K562 (cell line): ENCODE measurements around the gene TIMM10. TPM values are rescaled to one million over a fixed set of nuclear protein-coding genes. Genes with fewer than 3 reads are reported as not detected.
A peak's percentile ranks its signal among the peaks of the same experiment; 100 is the strongest.

ENCODE experiments used
- ATAC-seq: fragments of 200-7000 bp; cut with Tn5 transposase; 3 replicates; pipeline ENCODE4 v1.9.1; 2020; ENCODE audit warnings: moderate library complexity
- BruUV-seq: library from RNA; stranded (reverse); fragments of 400-500 nt; replicated peaks from 2 replicates; lab custom pipeline; 2021; lab: Mats Ljungman, UMichigan
- CTCF ChIA-PET: fragments of 300-600 bp; formaldehyde crosslinking; extraction: SDS; loops from one replicate; lab custom pipeline; 2021; ENCODE audit warnings: low intra/inter-chr PET ratio; lab: Yijun Ruan, JAX
- POLR2A ChIA-PET: fragments of 300-600, 350-650 bp; sonication (Branson Sonifier 250); formaldehyde crosslinking; extraction: SDS; loops from one replicate; lab custom pipeline; 2021; ENCODE audit warnings: antibody characterized with exemption, inconsistent platforms; lab: Yijun Ruan, JAX
- DNase-seq, 4 experiments: peaks; one replicate each; pipeline versions ENCODE4 v3.0.0 to v3.0.0-alpha.2; 2011 to 2018; ENCODE audit warnings: low spot score in 3 of 4, mixed read lengths in 3 of 4; ENCODE audit errors: extremely low read depth in 1 of 4
- FAIRE-seq: peaks from 2 replicates; lab custom pipeline; 2011; peaks lifted over from hg19 to GRCh38; lab: Jason Lieb, UNC
- H2AFZ ChIP-seq: 2 replicates; pipeline ENCODE4 v1.6.0; 2011; ENCODE audit warnings: low read depth, low read length, control low read depth, inconsistent platforms
- H3K27ac ChIP-seq: fragments of 200-600 bp; 3 replicates; pipeline ENCODE4 v1.8.0; 2011; ENCODE audit warnings: low read depth, mild to moderate bottlenecking, control low read depth, inconsistent platforms, low read length, moderate library complexity, mixed read lengths; ENCODE audit errors: extremely low read depth
- H3K27me3 ChIP-seq, 2 experiments: fragments of 300-600 bp in 1 of 2; 2 replicates in 1 of 2; 3 replicates in 1 of 2; pipeline versions ENCODE4 v1.6.0 to v1.8.0; 2011; ENCODE audit warnings: inconsistent platforms in 2 of 2, low read length in 2 of 2, mild to moderate bottlenecking in 1 of 2, mixed read lengths in 1 of 2, moderate library complexity in 1 of 2; ENCODE audit not compliant: control insufficient read depth in 2 of 2, insufficient read depth in 2 of 2
- H3K36me3 ChIP-seq: fragments of 300-600 bp; 3 replicates; pipeline ENCODE4 v1.8.0; 2011; ENCODE audit warnings: mild to moderate bottlenecking, low read length, inconsistent platforms; ENCODE audit not compliant: control insufficient read depth, insufficient read depth
- H3K4me1 ChIP-seq, 2 experiments: fragments of 200-600 bp in 1 of 2; replicated peaks in 1 of 2; 2 replicates in 1 of 2; 3 replicates in 1 of 2; pipeline versions ENCODE4 v1.5.1 to v1.8.0; 2011; ENCODE audit warnings: inconsistent platforms in 2 of 2, low read length in 2 of 2, mild to moderate bottlenecking in 1 of 2, mixed read lengths in 1 of 2, moderate library complexity in 1 of 2; ENCODE audit not compliant: control insufficient read depth in 2 of 2, insufficient read depth in 2 of 2
- H3K4me2 ChIP-seq: 2 replicates; pipeline ENCODE4 v1.6.1; 2011; ENCODE audit warnings: low read length, control low read depth, inconsistent platforms, mixed read lengths; ENCODE audit not compliant: insufficient read depth
- H3K4me3 ChIP-seq: fragments of 200-600 bp; sonication (generic), shearing (Covaris generic); 2 replicates; pipeline ENCODE4 v1.5.1; 2016; ENCODE audit warnings: control low read depth, inconsistent platforms
- H3K79me2 ChIP-seq: fragments of 200-600 bp; 3 replicates; pipeline ENCODE4 v1.8.0; 2011; ENCODE audit warnings: low read length, inconsistent platforms; ENCODE audit not compliant: control insufficient read depth, insufficient read depth
- H3K9ac ChIP-seq, 2 experiments: 2 replicates each; pipeline versions ENCODE4 v1.6.0 to v1.6.1; 2011; ENCODE audit warnings: low read depth in 2 of 2, low read length in 2 of 2, control low read depth in 1 of 2, inconsistent platforms in 1 of 2, mild to moderate bottlenecking in 1 of 2, mixed read lengths in 1 of 2; ENCODE audit not compliant: insufficient read depth in 1 of 2
- H3K9me1 ChIP-seq: one replicate; pipeline ENCODE4 v1.6.0; 2011; ENCODE audit warnings: inconsistent platforms, mild to moderate bottlenecking, low read length, moderate library complexity; ENCODE audit not compliant: control insufficient read depth, insufficient read depth
- H3K9me3 ChIP-seq: replicated peaks from 2 replicates; pipeline ENCODE4 v1.5.1; 2011; ENCODE audit warnings: low read depth, low read length, inconsistent platforms; ENCODE audit not compliant: control insufficient read depth, insufficient read depth
- H4K20me1 ChIP-seq: replicated peaks from 2 replicates; pipeline ENCODE4 v1.6.1; 2011; ENCODE audit warnings: low read length, inconsistent platforms, mixed read lengths; ENCODE audit not compliant: control insufficient read depth, insufficient read depth
- KDM5B ChIP-seq: fragments of 200-600 bp; sonication (generic); IDR thresholded peaks from 2 replicates; pipeline ENCODE4 v1.6.1; 2012; ENCODE audit warnings: low read depth, mild to moderate bottlenecking, moderate library complexity, low read length, control low read depth, inconsistent platforms; ENCODE audit not compliant: insufficient replicate concordance
- NRF1 ChIP-seq, 2 experiments: fragments of 450-650 bp; IDR thresholded peaks in 1 of 2; conservative IDR thresholded peaks in 1 of 2; 2 replicates each; pipeline ENCODE4 v1.6.1; 2014; ENCODE audit warnings: mild to moderate bottlenecking in 2 of 2
- TAF15 ChIP-seq: fragments of 200-400 bp; formaldehyde crosslinking; IDR thresholded peaks from 2 replicates; pipeline ENCODE4 v1.6.1; 2017; ENCODE audit warnings: mild to moderate bottlenecking, low read depth, low read length, moderate library complexity
- ZNF143 ChIP-seq: sonication (generic); formaldehyde crosslinking; IDR thresholded peaks from 2 replicates; pipeline ENCODE4 v1.9.0; 2022; ENCODE audit warnings: mild to moderate bottlenecking, missing genetic modification reagents
- WGBS: fragments of 100-300 bp; shearing (Covaris generic); methylation state at CpG from one replicate; pipeline ENCODE4 v1.1.6; 2016; ENCODE audit warnings: low coverage, mixed read lengths; ENCODE audit not compliant: insufficient coverage; ENCODE audit errors: missing lambda C conversion rate; 5-methylcytosine and 5-hydroxymethylcytosine counted together
- in situ Hi-C: fragments of 300-500 bp; cut with MboI; formaldehyde crosslinking; loops from 4 replicates; pipeline ENCODE4 v1.15.0; 2018; ENCODE audit warnings: inconsistent platforms, mixed read lengths
- intact Hi-C: fragments of 100-400 bp; cut with micrococcal nuclease; formaldehyde crosslinking; loops from 2 replicates; pipeline ENCODE4 v1.14.2; 2022
- polyA plus RNA-seq, 8 experiments: library from polyadenylated mRNA; depleted of rRNA in 4 of 8; stranded (reverse) in 5 of 8; unstranded in 3 of 8; fragments of >200 nt; fragmentation: Nextera tagmentation in 2 of 8; fragmentation: Illumina TruSeq in 1 of 8; extraction: Ambion mirVana in 2 of 8; extraction: Trizol in 1 of 8; gene quantifications; 2 replicates each; pipeline versions ENCODE4 v1.2.1 to v1.2.3, GENCODE V29; 2011 to 2014; ENCODE audit warnings: inconsistent platforms in 1 of 8, missing spikeins in 1 of 8
- total RNA-seq, 7 experiments: library from RNA; depleted of rRNA in 6 of 7; stranded (reverse); fragments of >200 nt in 6 of 7; fragmentation: Illumina TruSeq in 2 of 7; extraction: Trizol in 2 of 7; gene quantifications; 2 replicates each; pipeline versions ENCODE4 v1.2.1 to v1.2.3, GENCODE V29; 2011 to 2021; ENCODE audit warnings: low replicate concordance in 1 of 7
- TF ChIP-seq, protein P1 (sequence below): sonication (generic); formaldehyde crosslinking; IDR thresholded peaks from 2 replicates; pipeline ENCODE4 v1.8.0; 2022; ENCODE audit warnings: missing genetic modification reagents, mild to moderate bottlenecking, moderate library complexity, borderline replicate concordance
- TF ChIP-seq, protein P2 (sequence below): sonication (generic); formaldehyde crosslinking; IDR thresholded peaks from 2 replicates; pipeline ENCODE4 v1.8.1; 2023; ENCODE audit warnings: mild to moderate bottlenecking, missing genetic modification reagents
- TF ChIP-seq, protein P3 (sequence below): fragments of 450-650 bp; IDR thresholded peaks from 2 replicates; pipeline ENCODE4 v1.6.1; 2014; ENCODE audit warnings: low read depth, mild to moderate bottlenecking, moderate library complexity, borderline replicate concordance

TIMM10 gene
- total and polyA plus RNA-seq, 9 of the 15 experiments (the other 6 are each of a cell fraction or from before 2014, with no cell fraction given): 109 to 553 (median 172) TPM

DNA sequence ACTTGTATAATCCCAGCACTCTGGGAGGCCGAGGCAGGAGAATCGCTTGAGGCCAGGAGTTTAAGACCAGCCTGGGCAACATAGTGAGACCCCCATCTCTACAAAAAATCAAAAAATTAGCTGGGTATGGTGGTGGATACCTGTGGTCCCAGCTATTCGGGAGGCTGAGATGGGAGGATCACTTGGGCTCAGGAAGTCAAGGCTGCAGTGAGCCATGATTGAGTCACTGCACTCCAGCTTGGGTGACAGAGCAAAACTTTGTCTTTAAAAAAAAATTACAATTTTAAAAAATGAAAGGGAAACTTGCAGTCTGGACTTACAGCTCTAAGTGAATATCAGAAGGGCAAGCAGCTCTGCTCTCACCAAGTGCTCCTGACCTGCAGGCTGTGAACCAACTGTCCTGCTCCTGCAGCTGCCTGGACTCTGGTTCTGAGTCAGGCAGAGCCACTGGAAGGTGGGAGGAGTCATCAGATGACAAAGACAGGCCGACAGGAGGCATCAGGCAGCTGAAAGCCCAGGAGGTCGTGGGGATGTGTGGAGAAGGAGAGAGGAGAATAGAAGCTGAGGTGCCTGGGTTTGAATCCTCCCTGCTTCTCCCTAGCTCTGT is 16.4 kb upstream of the TIMM10 start (continued):
- TF ChIP-seq, protein P1, sequence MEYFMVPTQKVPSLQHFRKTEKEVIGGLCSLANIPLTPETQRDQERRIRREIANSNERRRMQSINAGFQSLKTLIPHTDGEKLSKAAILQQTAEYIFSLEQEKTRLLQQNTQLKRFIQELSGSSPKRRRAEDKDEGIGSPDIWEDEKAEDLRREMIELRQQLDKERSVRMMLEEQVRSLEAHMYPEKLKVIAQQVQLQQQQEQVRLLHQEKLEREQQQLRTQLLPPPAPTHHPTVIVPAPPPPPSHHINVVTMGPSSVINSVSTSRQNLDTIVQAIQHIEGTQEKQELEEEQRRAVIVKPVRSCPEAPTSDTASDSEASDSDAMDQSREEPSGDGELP (CRISPR knock-in tag): peak; percentile 25; the same call in 1 of the 2 replicates
- TF ChIP-seq NRF1 (conservative IDR thresholded peaks at IDR 0.05 in 1 of 2, IDR thresholded peaks at IDR 0.05 in 1 of 2): 0 out of 4 replicates have a peak, but pooled peaks of 1 of the 2 experiments have one; percentile 10
- TF ChIP-seq, protein P2, sequence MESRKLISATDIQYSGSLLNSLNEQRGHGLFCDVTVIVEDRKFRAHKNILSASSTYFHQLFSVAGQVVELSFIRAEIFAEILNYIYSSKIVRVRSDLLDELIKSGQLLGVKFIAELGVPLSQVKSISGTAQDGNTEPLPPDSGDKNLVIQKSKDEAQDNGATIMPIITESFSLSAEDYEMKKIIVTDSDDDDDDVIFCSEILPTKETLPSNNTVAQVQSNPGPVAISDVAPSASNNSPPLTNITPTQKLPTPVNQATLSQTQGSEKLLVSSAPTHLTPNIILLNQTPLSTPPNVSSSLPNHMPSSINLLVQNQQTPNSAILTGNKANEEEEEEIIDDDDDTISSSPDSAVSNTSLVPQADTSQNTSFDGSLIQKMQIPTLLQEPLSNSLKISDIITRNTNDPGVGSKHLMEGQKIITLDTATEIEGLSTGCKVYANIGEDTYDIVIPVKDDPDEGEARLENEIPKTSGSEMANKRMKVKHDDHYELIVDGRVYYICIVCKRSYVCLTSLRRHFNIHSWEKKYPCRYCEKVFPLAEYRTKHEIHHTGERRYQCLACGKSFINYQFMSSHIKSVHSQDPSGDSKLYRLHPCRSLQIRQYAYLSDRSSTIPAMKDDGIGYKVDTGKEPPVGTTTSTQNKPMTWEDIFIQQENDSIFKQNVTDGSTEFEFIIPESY (CRISPR knock-in tag): no peak

DNA sequence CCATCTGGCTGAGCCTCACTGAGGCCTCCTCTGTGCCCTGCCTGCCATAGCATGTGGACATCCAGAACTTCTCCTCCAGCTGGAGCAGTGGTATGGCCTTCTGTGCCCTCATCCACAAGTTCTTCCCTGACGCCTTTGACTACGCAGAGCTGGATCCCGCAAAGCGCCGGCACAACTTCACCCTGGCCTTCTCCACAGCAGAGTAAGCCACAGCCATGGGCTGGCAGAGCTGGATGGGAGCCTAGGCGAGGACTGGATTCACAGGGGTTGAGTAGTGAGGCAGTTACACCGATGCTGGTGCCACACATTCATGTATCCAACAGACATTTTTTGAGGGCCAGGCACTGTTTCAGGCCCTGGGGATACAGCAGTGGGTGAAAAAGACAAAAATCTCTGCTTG is 15.9 kb upstream of the TIMM10 start:
- in situ Hi-C loops (no loop called here), intact Hi-C loops (no loop called here)
- Histone ChIP-seq H4K20me1 (no peaks in the 10 kb centered on the region), H3K27ac (no peak overlapping the region), H3K4me1 (peaks cover 6 to 9% of the 10 kb centered on the region in 2 experiments; a peak in 4 of 5 replicates), H3K4me2 (no peak overlapping the region), H3K27me3 (peaks cover 0 to 14% of the 10 kb centered on the region in 2 experiments; a peak in 2 of 5 replicates), H2AFZ (no peak overlapping the region), H3K36me3 (no peaks in the 10 kb centered on the region), H3K79me2 (no peaks in the 10 kb centered on the region), H3K4me3 (no peak overlapping the region), H3K9me1 (no peaks in the 10 kb centered on the region), H3K9me3 (no peaks in the 10 kb centered on the region), H3K9ac (no peak overlapping the region)
- ATAC-seq (no peak), FAIRE-seq (no peak), DNase-seq (no peak)
- BruUV-seq: no TSS peak
- POLR2A ChIA-PET: interaction anchor here (2.5 kb wide), 1 partner anchor 10 kb away, joined by 11 read pairs; the partner anchor contains the start of gene SMTNL1
- CTCF ChIA-PET: no interaction called here
- TF ChIP-seq, protein P3, sequence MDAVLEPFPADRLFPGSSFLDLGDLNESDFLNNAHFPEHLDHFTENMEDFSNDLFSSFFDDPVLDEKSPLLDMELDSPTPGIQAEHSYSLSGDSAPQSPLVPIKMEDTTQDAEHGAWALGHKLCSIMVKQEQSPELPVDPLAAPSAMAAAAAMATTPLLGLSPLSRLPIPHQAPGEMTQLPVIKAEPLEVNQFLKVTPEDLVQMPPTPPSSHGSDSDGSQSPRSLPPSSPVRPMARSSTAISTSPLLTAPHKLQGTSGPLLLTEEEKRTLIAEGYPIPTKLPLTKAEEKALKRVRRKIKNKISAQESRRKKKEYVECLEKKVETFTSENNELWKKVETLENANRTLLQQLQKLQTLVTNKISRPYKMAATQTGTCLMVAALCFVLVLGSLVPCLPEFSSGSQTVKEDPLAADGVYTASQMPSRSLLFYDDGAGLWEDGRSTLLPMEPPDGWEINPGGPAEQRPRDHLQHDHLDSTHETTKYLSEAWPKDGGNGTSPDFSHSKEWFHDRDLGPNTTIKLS: no peak
- TF ChIP-seq TAF15: no peak
- no peak for TF ChIP-seq ZNF143
- TF ChIP-seq KDM5B: no peak
- WGBS: 75% methylated on average over 6 of the region's 7 CpGs
